Loucy (cell line): Measurements from ENCODE around the gene CLDN16.

Experiments
- CTCF ChIP-seq: fragments of 200-600 bp; sonication (generic); conservative IDR thresholded peaks from 2 replicates; pipeline ENCODE4 v1.5.1; 2014; ENCODE audit warnings: mild to moderate bottlenecking, antibody characterized with exemption, low read length
- EZH2phosphoT487 ChIP-seq: fragments of 200-600 bp; IDR thresholded peaks from 2 replicates; pipeline ENCODE4 v1.6.1; 2018; ENCODE audit warnings: antibody characterized with exemption, mild to moderate bottlenecking, moderate library complexity, borderline replicate concordance

DNA sequence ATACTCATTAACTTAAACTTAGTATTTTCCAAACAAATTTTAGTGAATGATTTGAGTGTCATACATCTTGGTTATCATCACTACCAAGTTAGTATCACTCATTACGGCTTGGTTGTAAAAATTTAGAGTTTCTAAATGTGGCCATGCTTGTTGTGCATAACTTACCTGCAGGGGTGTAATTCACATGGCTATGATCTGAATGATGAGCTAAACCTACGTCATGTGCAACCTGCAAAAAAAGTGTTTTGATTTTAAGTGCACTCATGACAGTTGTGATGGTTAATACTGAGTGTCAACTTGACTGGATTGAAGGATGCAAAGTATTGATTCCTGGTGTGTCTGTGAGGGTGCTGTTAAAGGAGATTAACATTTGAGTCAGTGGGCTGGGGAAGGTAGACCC lies 17.6 kb upstream of the CLDN16 start:
- TF ChIP-seq CTCF (no peak), EZH2phosphoT487 (no peak)
